Measurements from ENCODE around the gene SGTA.

SGTA gene

DNA sequence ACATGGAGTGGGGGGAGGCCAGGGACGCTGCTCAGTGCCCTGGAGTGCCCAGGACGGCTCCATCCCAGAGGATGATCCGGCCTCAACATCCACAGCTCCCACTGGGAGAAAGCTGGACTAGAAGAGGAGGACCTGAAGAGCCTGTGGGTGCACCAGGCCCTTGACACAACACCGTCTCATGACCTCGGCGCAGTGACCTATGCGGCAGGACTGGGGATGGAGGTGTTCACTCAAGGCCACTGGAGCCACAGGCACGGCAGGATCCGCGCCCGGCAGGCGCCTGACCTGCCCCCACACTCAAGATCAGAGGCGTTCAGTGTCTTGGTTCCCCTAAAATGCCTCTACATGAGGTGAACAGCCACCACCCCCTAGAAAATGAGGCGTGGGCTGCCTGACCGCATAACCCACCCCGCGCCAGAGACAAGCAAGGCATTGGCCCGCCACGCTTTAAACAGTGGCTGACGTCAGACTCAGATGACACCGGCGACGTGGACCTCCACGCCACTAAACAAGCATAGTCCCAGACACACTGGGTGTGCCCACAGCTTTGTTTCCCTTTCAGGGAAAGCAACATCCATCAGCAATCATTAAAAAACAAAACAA lies 8.0 kb downstream of the SGTA start:
- DNase-seq (ENCODE audit: low read depth) = no peak
- no peak overlapping the region for H3K4me3 ChIP-seq (ENCODE audit: low read length)
- TF ChIP-seq CTCF (conservative IDR thresholded peaks at IDR 0.05; ENCODE audit: low read length) = no peak

DNA sequence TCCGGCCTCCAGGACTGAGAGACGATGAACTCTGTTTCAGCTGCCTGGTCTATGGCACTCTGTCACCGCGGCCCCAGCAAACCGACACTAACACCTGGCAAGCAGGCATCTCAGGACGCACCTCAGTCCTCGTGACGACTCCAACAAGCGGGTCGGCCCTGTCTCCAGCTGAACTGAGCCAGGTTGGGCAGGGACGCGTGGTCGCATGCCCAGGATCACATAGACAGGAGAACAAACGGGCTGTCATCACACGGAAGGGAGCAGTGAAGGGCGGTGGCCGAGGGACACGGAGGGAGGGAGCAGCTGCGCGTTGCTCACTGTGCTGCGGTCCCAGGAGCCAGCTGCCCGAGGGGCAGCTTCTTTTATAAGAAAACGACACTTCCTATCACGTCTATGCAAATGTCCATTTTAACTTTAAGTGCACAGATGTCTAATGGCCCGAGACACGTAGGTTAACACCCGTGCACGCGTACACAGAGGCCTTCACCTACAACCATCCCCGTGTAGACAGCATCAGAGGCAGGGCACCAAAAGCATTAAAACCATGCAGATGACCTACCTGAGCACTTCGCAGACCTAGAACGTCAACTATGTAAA lies 8.9 kb downstream of the SGTA start:
- TF ChIP-seq CTCF (conservative IDR thresholded peaks at IDR 0.05; ENCODE audit: low read length) = no peak
- no peak for DNase-seq (ENCODE audit: low read depth)
- H3K4me3 ChIP-seq (ENCODE audit: low read length) = no peak overlapping the region

DNA sequence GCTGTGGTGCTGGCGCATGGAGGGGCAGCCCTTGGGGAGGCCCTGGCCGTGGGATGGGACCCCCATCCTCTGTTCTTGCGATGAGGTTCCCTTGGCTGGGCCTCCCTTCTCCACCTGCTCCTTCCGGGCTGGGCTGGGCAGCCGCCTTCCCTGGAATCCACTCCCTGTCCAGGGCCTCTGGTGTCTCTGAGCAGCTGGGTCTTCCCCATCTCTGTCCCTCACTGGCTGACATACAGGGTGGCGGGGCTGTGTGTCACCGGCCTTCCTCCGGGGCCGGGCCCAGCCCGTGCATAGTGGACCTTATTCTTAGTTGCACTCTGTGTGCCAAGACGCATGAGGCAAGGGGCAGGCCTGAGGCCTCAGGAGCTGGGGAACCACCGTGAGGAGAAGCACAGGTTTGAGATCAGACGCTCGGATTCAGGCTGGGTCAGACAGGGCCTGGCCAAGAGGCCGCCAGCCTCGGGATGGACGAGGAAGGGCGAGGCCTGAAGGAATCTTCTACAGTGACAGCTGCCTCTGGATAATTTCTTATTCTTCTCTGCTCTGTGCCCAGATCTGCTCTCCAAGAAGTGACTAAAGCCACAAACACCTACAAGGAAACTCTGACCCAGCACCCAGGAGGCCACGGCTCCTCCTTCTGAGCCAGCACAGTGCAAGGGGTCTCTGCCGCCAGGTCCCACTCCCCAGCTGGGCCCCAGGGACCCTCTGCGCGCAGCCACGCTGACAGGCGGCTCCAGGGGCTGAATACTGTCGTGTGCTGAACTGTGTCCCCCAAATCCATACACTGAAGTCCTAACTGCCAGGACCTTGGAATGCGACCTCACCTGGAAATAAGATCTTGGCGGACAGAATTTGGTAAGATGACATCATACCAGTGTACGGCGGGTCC lies 11.0 kb downstream of the SGTA start:
- no peak for DNase-seq (ENCODE audit: low read depth)
- no peak overlapping the region for H3K4me3 ChIP-seq (ENCODE audit: low read length)
- TF ChIP-seq CTCF (conservative IDR thresholded peaks at IDR 0.05; ENCODE audit: low read length) = no peak

DNA sequence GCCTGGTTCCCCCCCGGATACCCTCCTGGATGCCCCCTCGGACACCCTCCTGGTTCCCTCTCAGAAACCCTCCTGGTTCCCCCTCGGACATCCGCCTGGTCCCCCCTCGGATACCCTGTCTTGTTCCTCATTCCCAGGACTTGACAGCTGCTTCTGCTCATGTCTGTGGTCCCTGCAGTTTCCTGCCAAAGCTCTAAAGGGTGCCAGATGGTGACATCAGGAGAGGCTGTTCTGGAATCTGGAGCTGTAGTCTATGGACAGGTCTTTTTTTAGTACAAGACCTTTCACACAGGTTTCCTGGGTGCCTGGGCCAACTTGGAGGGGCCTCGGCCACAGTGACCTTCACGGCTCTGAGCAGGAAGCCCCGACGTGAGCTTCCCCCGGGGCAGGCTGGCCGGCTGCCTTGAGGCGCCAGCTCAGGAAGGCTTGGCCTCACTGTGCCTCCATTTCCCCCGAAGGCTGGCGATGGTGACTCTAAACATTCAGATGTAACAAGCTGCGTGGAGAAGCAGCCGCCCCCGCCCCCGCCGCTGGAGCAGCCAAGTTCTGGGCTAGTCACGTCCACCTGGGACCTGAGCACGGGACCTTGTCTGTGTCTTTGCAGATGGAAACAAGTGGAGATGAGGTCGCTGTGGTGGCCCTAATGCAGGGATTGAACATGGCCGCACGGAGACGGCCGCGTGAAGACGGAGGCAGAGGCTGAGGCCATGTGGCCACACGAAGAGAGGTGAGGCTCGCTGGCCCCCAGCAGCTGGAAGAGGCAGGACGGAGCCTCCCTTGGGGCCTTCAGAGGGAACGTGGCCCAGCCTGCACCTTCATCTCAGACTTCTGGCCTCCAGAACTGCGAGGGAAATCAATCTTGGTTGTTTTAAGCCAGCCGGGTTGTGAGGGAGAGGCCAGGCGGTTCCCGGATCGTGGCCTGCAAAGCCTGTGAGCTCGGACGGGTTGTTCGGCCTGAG lies 12.7 kb downstream of the SGTA start:
- H3K4me3 ChIP-seq (ENCODE audit: low read length) = no peak overlapping the region
- DNase-seq (ENCODE audit: low read depth) = peak; percentile 77
- TF ChIP-seq CTCF (conservative IDR thresholded peaks at IDR 0.05; ENCODE audit: low read length) = no peak

- H3K4me3 ChIP-seq (ENCODE audit: low read length) = no peak overlapping the region
- no peak for DNase-seq (ENCODE audit: low read depth)
- TF ChIP-seq CTCF (conservative IDR thresholded peaks at IDR 0.05; ENCODE audit: low read length) = no peak
Observed at GRCh38 chr19:2769218-2769617, 13.9 kb downstream of the SGTA start.

DNA sequence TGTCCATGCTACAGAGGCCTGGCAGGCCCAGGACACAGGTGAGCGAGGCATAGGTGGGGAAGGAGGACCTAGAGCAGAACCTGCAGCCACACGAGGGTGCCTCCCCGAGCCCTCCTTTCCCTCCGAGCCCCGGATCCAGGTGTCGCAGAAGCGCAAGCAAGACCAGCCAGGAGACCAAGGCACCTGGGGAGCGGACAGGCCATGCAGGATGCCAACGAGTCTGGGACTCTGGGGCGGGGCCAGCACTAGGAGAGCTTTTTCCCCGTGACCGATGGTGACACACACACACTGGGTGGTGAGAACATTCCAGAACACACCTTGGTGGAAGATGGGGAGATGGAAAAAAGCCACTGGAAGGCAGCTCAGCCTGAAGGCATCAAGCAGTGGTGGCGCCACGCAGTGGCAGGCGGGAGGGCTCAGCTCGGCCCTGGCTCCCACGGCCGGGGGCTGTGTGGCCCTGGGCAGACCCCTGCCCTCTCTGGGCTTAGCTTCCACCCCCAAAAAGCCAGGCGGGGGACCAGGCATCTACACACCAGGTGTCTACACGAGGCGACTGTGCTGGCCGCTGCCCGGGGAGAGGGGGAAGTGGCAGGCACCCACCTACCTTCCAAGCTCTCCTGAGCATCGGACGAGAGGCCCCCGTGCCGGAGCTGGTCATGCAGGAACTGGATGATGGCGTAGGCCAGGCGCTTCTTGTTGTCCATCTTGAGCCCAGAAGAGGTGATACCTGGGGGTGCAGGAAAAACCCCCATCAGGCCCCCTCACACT lies 14.5 kb downstream of the SGTA start:
- H3K4me3 ChIP-seq (ENCODE audit: low read length) = no peak overlapping the region
- no peak for TF ChIP-seq CTCF (conservative IDR thresholded peaks at IDR 0.05; ENCODE audit: low read length)
- no peak for DNase-seq (ENCODE audit: low read depth)
